ENCODE measurements around the gene CLGN.
A peak's percentile ranks its signal among the peaks of the same experiment; 100 is the strongest.

The CLGN gene

DNA sequence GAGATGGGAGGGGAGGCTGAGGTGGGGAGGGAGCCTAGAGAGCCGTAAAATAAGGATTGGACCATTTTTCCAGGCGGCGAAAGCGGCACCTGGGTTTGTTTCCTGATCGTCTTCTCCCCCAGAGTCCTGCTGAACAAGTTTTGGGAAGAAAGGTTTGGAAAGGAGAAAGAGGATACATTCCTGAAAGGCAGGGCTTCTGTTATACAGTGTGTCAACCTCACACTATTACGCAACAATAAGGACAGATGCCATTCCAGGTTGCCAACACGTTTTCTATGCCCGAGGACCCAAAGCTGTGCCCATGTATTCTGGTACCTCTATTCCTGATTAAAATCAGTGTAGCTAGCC lies 53.3 kb downstream of the CLGN start:
- no peak for DNase-seq

DNA sequence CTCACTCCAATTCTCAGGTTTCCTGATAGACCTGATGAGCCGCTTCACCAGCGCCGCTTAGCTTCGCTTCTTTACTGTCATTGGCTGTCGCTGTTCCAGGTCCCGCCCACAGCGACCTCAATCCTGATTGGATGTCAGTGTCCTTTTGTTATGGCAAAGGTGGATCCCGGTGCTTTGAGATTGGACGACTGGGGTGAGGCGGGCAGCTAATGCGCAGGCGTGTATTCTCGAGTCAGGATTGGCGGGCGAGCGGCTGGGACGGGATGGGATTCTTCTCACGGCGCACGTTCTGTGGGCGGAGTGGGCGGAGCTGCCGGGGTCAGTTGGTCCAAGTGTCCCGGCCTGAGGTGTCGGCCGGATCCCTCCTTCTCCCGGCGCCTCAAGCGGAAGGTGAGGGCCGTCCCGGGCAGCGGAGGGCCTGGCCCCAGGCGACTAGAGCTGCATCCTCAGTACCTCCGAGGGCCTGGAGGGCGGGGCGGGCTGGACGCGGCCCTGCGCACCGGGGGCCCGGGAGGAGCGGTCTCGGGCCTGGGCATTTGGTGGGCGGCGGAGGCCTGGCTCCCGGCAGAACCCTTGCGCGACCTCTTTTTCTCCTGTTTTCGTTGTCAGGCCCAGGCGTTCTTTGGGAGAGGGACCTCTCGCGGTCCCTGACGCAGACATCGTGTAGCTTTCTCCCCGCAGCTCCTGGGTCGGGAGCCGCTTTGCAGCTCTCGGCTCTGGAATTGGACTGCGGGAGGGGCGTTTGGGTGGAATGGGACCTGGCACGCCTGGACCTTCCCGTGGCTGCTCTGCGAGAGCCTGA lies 53.9 kb downstream of the CLGN start, which contains the start of gene SCOC:
TSS of gene SCOC (plus strand) at position 319 of the 802 bp plus-strand sequence. CDS start 5,525 bp downstream, outside the sequence.
- peak; percentile 99 for DNase-seq

DNA sequence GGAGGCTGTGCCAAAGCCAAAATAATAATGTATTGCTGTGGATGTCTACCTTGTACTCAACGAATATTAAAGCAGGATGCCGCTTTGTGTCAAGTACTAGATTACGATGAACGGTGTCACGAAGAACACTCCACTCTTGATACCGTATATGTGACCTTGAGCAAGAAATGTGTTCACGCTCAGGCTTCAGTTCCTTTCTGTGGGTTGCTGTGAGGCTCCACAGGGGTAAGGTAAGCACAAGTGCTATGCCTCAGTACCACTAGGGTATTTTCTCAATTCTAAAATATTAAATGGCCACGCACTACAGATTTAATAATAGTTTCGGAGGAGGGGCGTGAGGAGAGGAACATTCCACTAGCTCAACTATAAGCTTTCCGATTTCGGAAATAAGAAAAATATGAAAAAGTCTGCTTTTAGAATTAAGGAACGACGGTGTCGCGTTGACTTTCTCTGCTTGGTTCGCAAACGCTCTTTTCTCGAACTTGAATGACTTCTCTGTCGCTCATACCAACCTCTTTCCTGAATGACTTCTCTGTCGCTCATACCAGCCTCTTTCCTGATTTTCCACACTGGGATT lies 54.6 kb downstream of the CLGN start:
- DNase-seq, result peak; percentile 72

DNA sequence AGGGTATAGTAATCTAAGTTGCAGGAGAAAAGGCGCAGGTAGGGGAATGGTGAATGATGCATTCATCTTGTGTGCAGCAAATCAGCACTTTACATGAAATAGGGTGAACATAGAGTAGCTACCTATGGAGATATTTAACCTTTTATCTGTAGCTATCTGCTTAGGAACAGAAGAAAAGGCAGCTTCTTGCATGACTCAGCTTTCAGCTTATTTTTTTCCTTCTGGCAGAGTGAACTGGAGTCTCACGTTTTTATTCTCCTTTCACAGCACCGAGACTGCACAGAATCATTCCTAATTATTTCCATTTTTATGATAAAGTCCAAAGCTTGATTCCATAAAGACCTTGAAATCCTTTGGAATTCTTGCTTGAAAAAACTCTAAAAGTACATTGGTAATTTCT lies 58.8 kb downstream of the CLGN start:
- no peak for DNase-seq

DNA sequence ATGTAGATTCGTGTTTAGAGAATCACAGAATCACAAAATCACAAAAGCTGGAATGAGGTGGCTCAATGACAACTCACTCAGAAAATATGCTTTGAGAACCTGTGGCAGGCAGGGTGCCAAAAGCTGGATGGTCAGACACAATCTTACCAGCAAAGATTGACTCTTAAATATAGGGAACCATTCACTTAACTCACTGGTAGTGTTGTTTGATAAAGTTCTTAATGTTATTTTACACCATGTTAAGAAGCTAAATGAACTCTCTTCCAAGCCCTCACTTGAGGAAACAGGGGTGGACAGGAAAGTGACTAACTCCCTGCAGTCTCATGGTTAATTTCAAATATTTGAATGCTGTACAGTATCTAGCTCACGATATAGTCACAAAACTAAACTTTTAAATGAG lies 59.7 kb downstream of the CLGN start:
- no peak for DNase-seq

DNA sequence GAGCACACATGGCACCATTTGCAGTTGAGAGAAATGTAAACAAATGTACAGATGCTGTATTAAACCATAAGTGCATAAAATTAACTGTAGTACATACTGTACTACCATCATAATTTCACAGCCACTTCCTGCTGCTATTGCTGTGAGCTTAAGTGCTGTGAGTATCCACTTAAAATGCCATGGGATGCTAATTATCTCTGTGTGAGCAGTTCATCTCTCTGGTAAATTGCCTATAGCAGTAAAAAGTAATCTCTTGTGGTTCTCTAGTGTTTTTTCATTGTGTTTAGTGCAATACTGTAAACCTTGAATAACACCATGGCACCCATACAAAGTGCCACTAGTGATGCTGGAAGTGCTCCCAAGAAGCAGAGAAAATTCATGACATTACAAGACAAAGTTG lies 63.9 kb downstream of the CLGN start:
- DNase-seq, result no peak

DNA sequence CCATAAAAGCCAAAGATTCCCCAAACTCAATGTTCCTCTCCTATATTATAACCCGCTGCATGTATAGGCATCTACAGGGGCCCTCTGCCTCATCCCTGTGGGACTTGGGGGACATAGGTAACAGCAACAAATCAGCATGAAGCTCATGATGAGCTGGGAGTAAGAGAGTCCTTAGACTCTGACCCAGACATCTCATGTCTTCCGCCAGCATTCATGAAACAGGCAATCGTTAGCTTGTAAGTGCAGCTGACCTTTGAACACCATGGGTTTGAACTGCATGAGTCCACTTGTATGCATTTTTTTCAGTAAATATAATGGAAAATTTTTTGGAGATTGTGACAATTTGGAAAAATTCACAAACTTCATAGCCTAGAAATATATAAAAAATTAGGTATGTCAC lies 64.4 kb downstream of the CLGN start:
- DNase-seq, result no peak

DNA sequence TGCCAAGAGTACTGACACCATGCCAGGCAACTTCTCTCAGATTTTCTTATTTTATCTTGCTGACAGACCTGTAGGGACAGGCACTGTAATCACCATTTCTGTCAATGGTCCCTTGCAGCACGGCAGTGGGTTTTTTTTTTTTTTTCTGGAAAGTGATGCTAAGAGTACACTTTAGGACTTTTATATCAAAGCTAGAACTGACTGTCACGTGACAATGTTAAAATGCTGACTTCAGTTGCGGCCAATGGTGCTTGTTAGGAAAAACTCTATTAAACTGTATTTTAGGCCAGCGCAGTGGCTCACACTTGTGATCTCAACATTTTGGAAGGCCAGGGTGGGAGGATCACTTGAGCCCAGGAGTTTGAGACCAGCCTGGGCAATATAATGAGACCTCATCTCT lies 66.3 kb downstream of the CLGN start:
- no peak for DNase-seq

DNA sequence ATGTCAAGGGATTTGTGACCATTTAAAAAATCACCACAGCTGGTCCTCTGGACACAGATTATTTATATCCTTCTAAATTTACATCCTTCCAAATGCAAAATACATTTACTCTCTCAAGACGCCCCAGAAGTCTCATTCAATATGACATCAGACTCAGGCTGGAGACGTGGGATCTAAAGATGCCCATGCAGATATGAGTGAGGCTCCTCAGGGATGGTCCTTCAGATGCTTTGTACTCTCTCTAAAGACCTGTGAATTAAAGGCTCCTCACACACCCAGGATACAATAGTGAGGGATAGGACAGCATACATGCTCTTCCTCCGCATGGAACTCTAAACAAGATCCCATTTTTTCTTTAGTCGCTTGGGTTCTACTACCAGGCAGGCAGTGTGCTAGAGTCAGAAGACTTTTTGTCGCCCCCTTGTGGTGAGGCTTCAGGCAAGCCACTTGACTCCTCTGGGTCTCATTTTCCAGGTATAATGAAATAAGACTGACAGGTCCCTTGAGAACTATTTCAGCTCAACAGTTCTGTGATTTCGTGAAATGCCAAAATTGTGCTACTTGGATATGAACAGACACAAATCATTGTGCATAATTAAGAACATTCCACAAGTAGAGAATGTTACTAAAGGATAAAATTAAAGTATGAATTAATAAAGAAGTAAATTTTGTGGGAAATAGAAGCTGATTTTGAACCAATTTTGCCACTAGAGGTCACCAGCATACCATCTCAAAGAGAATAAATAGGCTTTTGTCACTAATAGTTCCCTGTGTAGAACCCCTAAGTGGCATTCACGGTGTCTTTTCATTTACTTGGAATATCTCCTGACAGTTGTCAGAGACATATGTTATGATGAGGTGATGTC lies 67.7 kb downstream of the CLGN start:
- DNase-seq, result peak; percentile 94

DNA sequence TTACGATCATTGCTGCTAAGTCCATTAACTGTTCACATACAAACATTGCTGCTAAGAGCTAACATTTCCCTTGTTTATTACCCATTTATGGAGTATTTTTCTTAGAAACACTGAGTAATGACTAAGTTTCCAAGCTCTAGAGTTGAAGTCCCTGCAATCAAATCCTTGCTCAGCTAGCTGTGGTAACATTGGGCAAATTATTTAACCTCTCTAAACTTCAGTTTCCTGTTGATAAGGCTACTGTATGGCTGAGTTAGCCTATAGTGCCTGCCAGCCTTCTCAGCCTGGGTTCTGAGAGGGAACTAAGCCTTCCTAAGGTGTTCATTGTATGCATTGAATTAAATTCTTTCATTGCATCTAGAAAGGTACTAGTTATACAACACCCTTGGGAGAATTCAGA lies 69.2 kb downstream of the CLGN start:
- DNase-seq, result peak; percentile 92

DNA sequence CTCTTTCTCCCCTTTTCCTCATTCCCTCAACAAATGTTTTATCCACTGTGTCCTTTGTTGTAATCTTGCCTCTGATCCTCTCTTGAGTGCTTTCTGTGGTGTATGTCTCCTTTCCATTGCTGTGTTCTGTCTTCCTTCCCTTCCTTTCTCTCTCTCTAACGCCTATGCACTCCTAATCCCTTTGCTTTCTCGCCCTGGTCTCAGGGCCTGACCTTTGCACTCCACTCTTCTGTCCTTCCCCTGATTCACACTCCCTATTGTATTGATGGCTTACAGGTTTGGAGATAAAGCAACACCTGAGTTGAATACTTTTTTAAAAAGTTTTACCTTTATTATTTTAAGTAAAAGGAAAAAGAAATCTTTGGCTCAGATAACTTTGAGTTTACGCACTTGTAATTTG lies 69.6 kb downstream of the CLGN start:
- DNase-seq, result no peak

DNA sequence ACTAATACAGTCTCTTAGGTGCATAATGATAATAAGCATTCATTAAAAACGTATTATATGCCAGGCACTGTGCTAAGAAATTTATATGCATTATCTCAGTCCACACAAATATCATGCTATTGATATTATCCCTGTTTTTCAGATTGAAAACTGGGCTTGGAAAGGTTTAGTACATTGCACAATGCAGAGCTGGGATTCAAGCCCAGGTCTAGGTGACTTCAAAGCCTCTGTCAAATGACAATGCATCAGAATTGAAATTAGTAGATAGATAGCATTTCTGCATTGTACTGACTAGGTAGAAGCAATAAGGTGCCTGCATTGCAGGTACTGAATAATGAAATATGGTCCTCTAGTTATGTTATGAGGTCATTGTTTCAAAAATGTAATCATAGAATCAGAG lies 72.2 kb downstream of the CLGN start:
- no peak for DNase-seq

DNA sequence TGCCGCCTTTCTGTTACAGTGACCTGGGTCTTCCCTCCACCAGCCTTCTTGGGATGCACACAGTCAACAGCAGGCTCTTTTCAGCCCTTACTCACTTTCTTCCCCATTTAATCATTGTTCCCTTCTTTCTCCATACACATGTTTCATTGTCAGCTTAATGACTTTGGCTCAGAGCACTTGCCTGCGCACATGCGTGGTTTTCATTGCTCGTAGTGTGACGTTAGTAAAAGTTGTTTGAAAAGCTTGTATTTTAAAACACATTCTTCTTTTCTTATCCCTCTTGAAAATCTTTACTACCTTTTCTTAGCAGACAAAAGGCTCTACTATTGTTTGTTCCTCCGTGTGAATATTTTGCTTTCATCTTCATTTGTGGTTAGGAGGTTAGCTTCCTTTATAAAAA lies 73.7 kb downstream of the CLGN start:
- DNase-seq, result no peak

DNA sequence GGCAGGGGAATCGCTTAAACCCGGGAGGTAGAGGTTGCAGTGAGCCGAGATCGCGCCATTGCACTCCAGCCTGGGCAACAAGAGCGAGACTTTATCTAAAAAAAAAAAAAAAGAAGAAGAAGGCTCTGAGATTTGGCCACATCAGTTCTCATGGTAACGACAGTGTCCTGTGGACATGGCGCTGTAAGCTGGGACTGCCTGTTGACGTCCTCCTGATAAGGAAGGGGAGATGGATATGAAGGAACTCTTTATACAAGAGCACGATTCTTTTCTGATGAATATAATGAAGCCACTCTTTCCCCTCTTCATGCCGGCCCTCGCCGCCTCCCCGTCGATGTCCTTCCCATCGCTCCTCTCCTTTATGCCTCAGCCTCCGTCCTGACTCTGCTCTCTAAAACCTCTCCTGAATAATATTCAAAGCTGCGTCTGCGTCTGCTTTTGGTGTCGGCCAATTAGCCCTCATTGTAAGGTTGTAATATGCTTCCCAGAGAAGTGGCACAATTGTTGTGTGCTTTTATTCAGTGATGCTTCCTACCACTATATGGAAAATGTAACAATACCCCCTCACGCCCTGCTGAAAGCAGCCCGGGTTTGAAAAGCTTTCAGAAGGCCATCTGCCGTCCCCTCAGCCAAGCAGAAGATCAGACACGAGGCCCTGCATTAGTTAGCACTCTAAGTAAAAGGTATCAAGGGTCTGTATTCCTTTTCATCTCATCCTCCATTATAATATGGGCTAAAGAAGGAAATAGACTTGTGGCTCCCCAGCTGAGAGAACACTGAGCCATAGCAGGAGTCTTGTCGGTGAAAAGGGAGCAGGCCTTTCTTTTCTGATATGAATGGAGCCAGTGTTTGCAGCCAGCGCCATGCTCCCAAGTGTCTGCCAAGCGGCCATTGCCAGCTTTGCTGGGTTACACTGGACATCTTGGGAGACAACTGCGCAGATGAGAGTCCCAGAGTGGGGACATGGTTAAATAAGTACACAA lies 76.1 kb downstream of the CLGN start:
- no peak for DNase-seq

DNA sequence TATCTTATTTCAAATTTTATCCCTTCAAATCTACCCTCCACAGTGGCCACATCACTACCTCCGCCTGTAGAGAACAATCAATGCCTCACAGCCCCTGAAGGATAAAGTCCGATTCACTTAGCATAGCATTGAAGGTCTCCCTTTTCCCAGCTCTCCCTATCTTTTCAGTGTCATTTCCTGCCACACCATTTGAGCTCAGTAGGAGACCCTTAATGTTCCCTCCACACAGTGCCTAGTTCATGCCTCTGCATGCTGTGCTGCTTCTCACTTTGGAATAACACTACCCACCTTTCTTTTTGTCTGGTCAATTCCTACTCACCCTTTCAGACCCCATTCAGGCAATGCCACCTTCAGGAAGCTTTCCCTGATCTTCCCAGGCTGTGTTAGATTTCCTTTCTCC lies 77.6 kb downstream of the CLGN start:
- no peak for DNase-seq

DNA sequence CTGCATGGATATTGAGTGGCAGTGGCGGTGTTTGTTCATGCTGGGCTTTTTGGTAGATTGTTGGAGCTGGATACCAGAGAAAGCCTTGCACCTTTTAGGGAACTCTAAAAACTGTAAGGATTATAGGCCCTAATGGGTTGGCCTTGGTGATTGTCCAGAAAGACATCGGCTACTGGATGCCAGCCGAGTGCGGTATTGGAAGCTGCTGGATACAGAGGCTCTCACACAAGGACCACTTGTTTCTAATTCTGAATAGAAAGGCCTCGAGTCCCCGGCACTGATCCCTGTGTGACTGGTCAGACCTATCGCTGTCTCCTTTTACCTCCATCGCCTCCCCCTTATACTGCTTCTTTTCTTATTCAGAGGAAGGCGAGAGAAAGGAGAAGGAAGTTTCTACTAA lies 81.3 kb downstream of the CLGN start:
- no peak for DNase-seq

DNA sequence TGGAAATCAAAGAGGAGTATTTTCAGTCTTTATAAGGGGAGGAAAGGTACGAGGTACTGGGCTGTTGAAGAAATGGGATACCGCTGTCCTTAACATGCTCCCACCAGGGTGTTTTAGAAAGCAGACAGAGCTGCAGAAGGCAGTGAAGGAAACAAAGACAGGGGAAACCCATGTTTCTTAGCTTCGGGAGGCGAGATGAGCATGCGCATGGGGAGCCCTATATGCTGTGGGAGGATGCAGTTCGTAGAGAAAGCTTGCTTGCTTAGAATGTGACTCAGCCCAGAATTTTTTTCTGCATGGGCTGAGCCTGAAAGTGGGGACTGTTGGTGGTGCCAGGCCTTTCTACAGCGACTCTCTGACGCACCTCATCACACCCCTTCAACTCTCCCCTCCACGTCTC lies 82.8 kb downstream of the CLGN start:
- DNase-seq, result no peak

DNA sequence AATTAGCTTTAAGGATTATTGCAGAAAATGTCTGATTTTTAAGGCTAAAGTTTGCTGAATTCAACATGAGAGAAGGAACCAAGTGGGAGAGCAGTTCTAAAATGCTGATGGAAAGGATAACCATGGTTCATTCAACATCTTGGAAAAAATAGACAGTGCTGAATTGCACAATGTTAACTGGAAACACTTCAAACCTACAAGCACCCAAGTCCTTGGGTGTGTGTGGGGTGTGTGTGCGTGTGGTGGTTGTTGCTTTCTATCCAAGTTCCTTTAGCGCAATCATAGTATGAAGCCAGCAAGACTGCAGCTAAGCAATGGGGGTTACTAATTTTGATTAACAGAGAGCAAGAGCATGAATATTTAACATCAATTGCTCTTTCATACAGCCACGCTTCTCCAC lies 83.3 kb downstream of the CLGN start:
- no peak for DNase-seq

DNA sequence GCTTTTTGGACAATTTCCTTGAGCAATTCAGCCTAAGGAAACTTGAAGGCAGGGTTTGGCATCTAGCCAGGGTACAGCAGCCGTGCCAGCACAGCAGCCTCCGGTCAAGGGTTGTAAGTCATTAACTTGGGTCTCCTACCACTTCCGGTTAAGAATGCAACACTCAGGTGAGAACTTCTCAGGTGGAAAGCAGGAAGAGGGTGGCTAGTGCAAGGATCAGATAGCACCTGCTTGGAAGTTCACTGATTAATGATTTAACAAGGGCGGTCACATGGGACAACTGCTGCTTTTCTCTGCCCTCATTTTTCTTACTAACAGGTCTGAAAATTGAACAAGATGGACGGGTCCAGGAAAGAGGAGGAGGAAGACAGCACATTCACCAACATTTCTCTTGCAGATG lies 84.1 kb downstream of the CLGN start:
- peak; percentile 59 for DNase-seq

DNA sequence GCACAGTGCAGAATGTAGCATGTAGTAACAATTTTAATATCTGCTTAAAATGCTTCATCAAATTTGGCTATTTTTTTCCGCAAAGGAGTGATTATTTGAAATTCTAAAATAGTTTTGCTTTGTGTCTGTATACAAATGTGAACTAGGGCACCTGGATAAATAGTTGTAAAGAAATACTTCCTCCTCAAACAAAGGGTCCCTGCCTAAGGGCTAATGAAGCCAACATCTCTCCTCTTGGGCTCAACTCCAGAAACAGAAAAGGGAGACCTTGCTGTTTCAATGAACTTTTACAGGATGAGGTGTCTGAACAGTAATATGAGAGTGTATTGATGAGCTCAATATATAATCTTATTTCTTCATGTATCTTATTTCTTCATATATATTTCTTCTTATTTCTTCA lies 84.8 kb downstream of the CLGN start:
- no peak for DNase-seq

Measured in hematopoietic multipotent progenitor cell treated with erythropoietin and hydrocortisone succinate and interleukin-3 and kit ligand, for 4 days (in vitro differentiated cells).